HepG2 (cell line): Measurements from ENCODE around the gene WWC1. TPM values are rescaled to one million over a fixed set of nuclear protein-coding genes. Genes with fewer than 3 reads are reported as not detected.
A peak's percentile ranks its signal among the peaks of the same experiment; 100 is the strongest.

Experiments
- AGO1 ChIP-seq: fragments of 200-400 bp; formaldehyde crosslinking; IDR thresholded peaks from 2 replicates; pipeline ENCODE4 v1.6.1; 2017; ENCODE audit warnings: mild to moderate bottlenecking, low read depth, low read length, moderate library complexity; ENCODE audit not compliant: poor library complexity, severe bottlenecking
- CENPX ChIP-seq: sonication (generic); formaldehyde crosslinking; IDR thresholded peaks from 2 replicates; pipeline ENCODE4 v1.9.0; 2021; ENCODE audit warnings: mild to moderate bottlenecking, missing genetic modification reagents, moderate library complexity
- FOXP4 ChIP-seq: sonication (generic); formaldehyde crosslinking; IDR thresholded peaks from 2 replicates; pipeline ENCODE4 v1.4.0; 2020; ENCODE audit warnings: missing genetic modification reagents
- KDM1A ChIP-seq: IDR thresholded peaks from 2 replicates; pipeline ENCODE4 v1.6.1; 2016; ENCODE audit warnings: missing compliant biosample characterization
- MAFF ChIP-seq: IDR thresholded peaks from 2 replicates; pipeline ENCODE4 v1.6.1; 2011; ENCODE audit warnings: low read depth, low read length, improper control_type of control experiment
- MXD4 ChIP-seq: IDR thresholded peaks from 2 replicates; pipeline ENCODE4 v1.6.1; 2016; ENCODE audit warnings: mild to moderate bottlenecking, missing biosample characterization, missing genetic modification reagents
- NPAS2 ChIP-seq: sonication (generic); formaldehyde crosslinking; IDR thresholded peaks from 2 replicates; pipeline ENCODE4 v1.8.0; 2022; ENCODE audit warnings: mild to moderate bottlenecking, missing genetic modification reagents, borderline replicate concordance
- PAXIP1 ChIP-seq: sonication (generic); formaldehyde crosslinking; conservative IDR thresholded peaks from 2 replicates; pipeline ENCODE4 v1.4.0; 2020; ENCODE audit warnings: mild to moderate bottlenecking, missing genetic modification reagents, moderate library complexity
- PLRG1 ChIP-seq: fragments of 450-650 bp; conservative IDR thresholded peaks from 2 replicates; pipeline ENCODE4 v1.6.1; 2016
- REL ChIP-seq: sonication (generic); formaldehyde crosslinking; conservative IDR thresholded peaks from 2 replicates; pipeline ENCODE4 v1.8.0; 2022; ENCODE audit warnings: mild to moderate bottlenecking, missing genetic modification reagents, moderate library complexity
- SMARCC2 ChIP-seq: fragments of 450-650 bp; IDR thresholded peaks from 2 replicates; pipeline ENCODE4 v1.6.1; 2017; ENCODE audit warnings: antibody characterized with exemption, mild to moderate bottlenecking
- SRSF9 ChIP-seq: fragments of 200-400 bp; formaldehyde crosslinking; IDR thresholded peaks from 2 replicates; pipeline ENCODE4 v1.6.1; 2018; ENCODE audit warnings: borderline replicate concordance, mild to moderate bottlenecking, low read depth, low read length; ENCODE audit not compliant: insufficient read depth, poor library complexity, severe bottlenecking
- STAT5B ChIP-seq: sonication (generic); formaldehyde crosslinking; IDR thresholded peaks from 2 replicates; pipeline ENCODE4 v1.4.0; 2020; ENCODE audit warnings: missing genetic modification reagents
- ZNF30 ChIP-seq: sonication (generic); formaldehyde crosslinking; IDR thresholded peaks from 2 replicates; pipeline ENCODE4 v1.5.0; 2020; ENCODE audit warnings: mild to moderate bottlenecking, missing genetic modification reagents
- ZNF512 ChIP-seq: sonication (generic); formaldehyde crosslinking; IDR thresholded peaks from 2 replicates; pipeline ENCODE4 v1.4.0; 2020; ENCODE audit warnings: mild to moderate bottlenecking, missing genetic modification reagents
- ZNF605 ChIP-seq: sonication (generic); formaldehyde crosslinking; IDR thresholded peaks from 2 replicates; pipeline ENCODE4 v1.8.0; 2022; ENCODE audit warnings: mild to moderate bottlenecking, missing genetic modification reagents
- ZNF670 ChIP-seq: sonication (generic); formaldehyde crosslinking; IDR thresholded peaks from 2 replicates; pipeline ENCODE4 v1.8.0; 2022; ENCODE audit warnings: mild to moderate bottlenecking, missing genetic modification reagents, borderline replicate concordance
- ZNF790 ChIP-seq: sonication (generic); formaldehyde crosslinking; IDR thresholded peaks from 2 replicates; pipeline ENCODE4 v1.8.0; 2022; ENCODE audit warnings: missing genetic modification reagents, mild to moderate bottlenecking, borderline replicate concordance
- ZSCAN29 ChIP-seq: sonication (generic); formaldehyde crosslinking; conservative IDR thresholded peaks from 2 replicates; pipeline ENCODE4 v1.4.0; 2020; ENCODE audit warnings: mild to moderate bottlenecking, missing genetic modification reagents
- polyA plus RNA-seq, 8 experiments: library from polyadenylated mRNA; depleted of rRNA in 3 of 8; stranded (reverse) in 7 of 8; unstranded in 1 of 8; fragments of >200 nt; fragmentation: Illumina TruSeq in 4 of 8; extraction: Trizol in 4 of 8; gene quantifications; 2 replicates each; pipeline versions ENCODE4 v1.2.1 to v1.2.3, GENCODE V29; 2011 to 2016; ENCODE audit warnings: low read depth in 4 of 8, missing spikeins in 1 of 8, mixed read lengths in 1 of 8; ENCODE audit not compliant: insufficient read depth in 1 of 8
- total RNA-seq, 5 experiments: library from RNA; depleted of rRNA; stranded (reverse); fragments of >200 nt; fragmentation: Illumina TruSeq; extraction: Trizol; gene quantifications; 2 replicates each; pipeline ENCODE4 v1.2.3, GENCODE V29; 2016; ENCODE audit warnings: low read depth in 1 of 5
- TF ChIP-seq, protein P1 (sequence below): sonication (generic); formaldehyde crosslinking; IDR thresholded peaks from 2 replicates; pipeline ENCODE4 v1.8.1; 2023; ENCODE audit warnings: mild to moderate bottlenecking, missing genetic modification reagents

Gene WWC1
- total and polyA plus RNA-seq, 2 of the 13 experiments (the other 11 are each of a cell fraction or from before 2014, with no cell fraction given), result 8.3 to 17.9 TPM

DNA sequence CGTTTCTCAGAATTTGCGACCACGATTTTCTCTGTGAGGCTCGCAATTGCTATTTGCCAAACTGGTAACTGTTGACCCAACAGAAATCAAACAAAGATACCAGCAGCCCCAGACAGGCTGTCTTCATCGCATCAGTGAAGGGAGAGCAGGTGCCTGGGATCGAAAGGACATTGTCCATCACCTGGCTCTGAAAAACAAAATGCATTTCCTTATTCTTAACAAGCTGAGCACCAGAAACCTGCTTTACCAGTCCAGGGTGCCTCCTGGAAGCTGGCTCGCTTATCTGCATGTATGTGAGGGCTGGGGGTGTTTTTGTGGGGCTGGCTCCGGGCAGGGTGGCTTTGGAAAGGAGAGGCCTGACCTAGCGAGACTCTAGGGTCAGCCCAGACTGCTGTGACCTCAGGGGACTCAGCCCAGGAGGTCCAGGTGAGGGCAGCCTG is 24.7 kb downstream of the WWC1 start (continued):
- peak; percentile 60 for TF ChIP-seq FOXP4
- TF ChIP-seq AGO1, result no peak
- TF ChIP-seq ZNF670 (CRISPR knock-in tag), result no peak
- TF ChIP-seq STAT5B (CRISPR knock-in tag), result no peak
- TF ChIP-seq SRSF9, result no peak
- TF ChIP-seq NPAS2, result no peak
- no peak for TF ChIP-seq ZNF30
- no peak for TF ChIP-seq REL
- no peak for TF ChIP-seq ZNF790
- TF ChIP-seq ZSCAN29 (CRISPR knock-in tag), result no peak
- 0 out of 2 replicates have a peak, but pooled peaks have one; percentile 31 for TF ChIP-seq PAXIP1 (CRISPR knock-in tag)
- no peak for TF ChIP-seq KDM1A
- TF ChIP-seq MAFF, result 0 out of 2 replicates have a peak, but pooled peaks have one; percentile 9
- TF ChIP-seq CENPX (CRISPR knock-in tag), result no peak
- no peak for TF ChIP-seq PLRG1
- no peak for TF ChIP-seq SMARCC2
- TF ChIP-seq MXD4 (CRISPR knock-in tag), result no peak
- TF ChIP-seq ZNF605 (CRISPR knock-in tag), result 0 out of 2 replicates have a peak, but pooled peaks have one; percentile 19
- TF ChIP-seq ZNF512 (CRISPR knock-in tag), result no peak
- TF ChIP-seq, protein P1, sequence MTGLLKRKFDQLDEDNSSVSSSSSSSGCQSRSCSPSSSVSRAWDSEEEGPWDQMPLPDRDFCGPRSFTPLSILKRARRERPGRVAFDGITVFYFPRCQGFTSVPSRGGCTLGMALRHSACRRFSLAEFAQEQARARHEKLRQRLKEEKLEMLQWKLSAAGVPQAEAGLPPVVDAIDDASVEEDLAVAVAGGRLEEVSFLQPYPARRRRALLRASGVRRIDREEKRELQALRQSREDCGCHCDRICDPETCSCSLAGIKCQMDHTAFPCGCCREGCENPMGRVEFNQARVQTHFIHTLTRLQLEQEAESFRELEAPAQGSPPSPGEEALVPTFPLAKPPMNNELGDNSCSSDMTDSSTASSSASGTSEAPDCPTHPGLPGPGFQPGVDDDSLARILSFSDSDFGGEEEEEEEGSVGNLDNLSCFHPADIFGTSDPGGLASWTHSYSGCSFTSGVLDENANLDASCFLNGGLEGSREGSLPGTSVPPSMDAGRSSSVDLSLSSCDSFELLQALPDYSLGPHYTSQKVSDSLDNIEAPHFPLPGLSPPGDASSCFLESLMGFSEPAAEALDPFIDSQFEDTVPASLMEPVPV (CRISPR knock-in tag), result no peak
